Liver (tissue), 9 donors: ENCODE data around the gene CLPSL1. TPM values are rescaled to one million over a fixed set of nuclear protein-coding genes. Genes with fewer than 3 reads are reported as not detected.

ENCODE experiments used
- DNase-seq: peaks from one replicate; pipeline ENCODE4 v3.0.0-alpha.2; 2017; ENCODE audit warnings: low spot score
- H3K27ac ChIP-seq, 2 donors: one replicate each; pipeline ENCODE4 v1.7.0; 2013; ENCODE audit warnings: inconsistent platforms in 2 of 2, low read length in 2 of 2, control low read depth in 1 of 2, low read depth in 1 of 2, mild to moderate bottlenecking in 1 of 2
- H3K27me3 ChIP-seq, 4 donors: one replicate each; pipeline versions ENCODE4 v1.6.1 to v1.7.0; 2013; ENCODE audit warnings: low read length in 3 of 4, inconsistent platforms in 1 of 4, mild to moderate bottlenecking in 1 of 4, moderate library complexity in 1 of 4; ENCODE audit not compliant: control insufficient read depth in 4 of 4, insufficient read depth in 4 of 4
- H3K36me3 ChIP-seq, 4 donors: one replicate each; pipeline versions ENCODE4 v1.6.1 to v1.7.0; 2013; ENCODE audit warnings: low read length in 3 of 4, mild to moderate bottlenecking in 3 of 4, low read depth in 1 of 4, moderate library complexity in 1 of 4; ENCODE audit not compliant: control insufficient read depth in 4 of 4, insufficient read depth in 3 of 4
- H3K4me1 ChIP-seq, 4 donors: one replicate each; pipeline versions ENCODE4 v1.6.1 to v1.7.0; 2013; ENCODE audit warnings: low read length in 3 of 4, mild to moderate bottlenecking in 3 of 4, moderate library complexity in 1 of 4; ENCODE audit not compliant: control insufficient read depth in 4 of 4, insufficient read depth in 4 of 4
- H3K4me3 ChIP-seq, 3 donors: one replicate each; pipeline versions ENCODE4 v1.6.1 to v1.7.0; 2013; ENCODE audit warnings: low read length in 3 of 3, control low read depth in 1 of 3, low read depth in 1 of 3, mild to moderate bottlenecking in 1 of 3
- H3K9ac ChIP-seq, 2 donors: one replicate each; pipeline ENCODE4 v1.7.0; 2013; ENCODE audit warnings: low read length in 2 of 2, mild to moderate bottlenecking in 2 of 2, moderate library complexity in 2 of 2, control low read depth in 1 of 2, low read depth in 1 of 2
- H3K9me3 ChIP-seq, 4 donors: one replicate each; pipeline versions ENCODE4 v1.6.1 to v1.7.0; 2013; ENCODE audit warnings: low read length in 3 of 4; ENCODE audit not compliant: control insufficient read depth in 4 of 4
- EGR1 ChIP-seq, 2 donors: IDR thresholded peaks; 2 replicates each; pipeline ENCODE4 v1.6.1; 2016 to 2018; ENCODE audit warnings: antibody characterized with exemption in 2 of 2, low read depth in 2 of 2
- FOXA2 ChIP-seq: IDR thresholded peaks from 2 replicates; pipeline ENCODE4 v1.6.1; 2016; ENCODE audit warnings: antibody characterized with exemption
- GABPA ChIP-seq, 2 donors: IDR thresholded peaks in 1 of 2; conservative IDR thresholded peaks in 1 of 2; 2 replicates each; pipeline ENCODE4 v1.6.1; 2016; ENCODE audit warnings: antibody characterized with exemption in 2 of 2, mild to moderate bottlenecking in 1 of 2, moderate library complexity in 1 of 2
- HNF4A ChIP-seq, 2 donors: conservative IDR thresholded peaks; 2 replicates each; pipeline ENCODE4 v1.6.1; 2016; ENCODE audit warnings: antibody characterized with exemption in 2 of 2, mild to moderate bottlenecking in 2 of 2
- HNF4G ChIP-seq: IDR thresholded peaks from 2 replicates; pipeline ENCODE4 v1.6.1; 2016; ENCODE audit warnings: antibody characterized with exemption
- JUND ChIP-seq, 2 donors: IDR thresholded peaks; 2 replicates each; pipeline ENCODE4 v1.6.1; 2016; ENCODE audit warnings: antibody characterized with exemption in 2 of 2
- NR2F2 ChIP-seq: IDR thresholded peaks from 2 replicates; pipeline ENCODE4 v1.6.1; 2016; ENCODE audit warnings: antibody characterized with exemption
- RAD21 ChIP-seq, 2 donors: IDR thresholded peaks; 2 replicates each; pipeline ENCODE4 v1.6.1; 2016; ENCODE audit warnings: antibody characterized with exemption in 2 of 2, mild to moderate bottlenecking in 2 of 2
- RXRA ChIP-seq, 2 donors: IDR thresholded peaks; 2 replicates each; pipeline ENCODE4 v1.6.1; 2017 to 2018; ENCODE audit warnings: antibody characterized with exemption in 2 of 2, mild to moderate bottlenecking in 1 of 2
- SP1 ChIP-seq: IDR thresholded peaks from 2 replicates; pipeline ENCODE4 v1.6.1; 2018; ENCODE audit warnings: antibody characterized with exemption, mild to moderate bottlenecking
- TAF1 ChIP-seq: conservative IDR thresholded peaks from 2 replicates; pipeline ENCODE4 v1.6.1; 2016; ENCODE audit warnings: antibody characterized with exemption, mild to moderate bottlenecking
- YY1 ChIP-seq: IDR thresholded peaks from 2 replicates; pipeline ENCODE4 v1.6.1; 2016; ENCODE audit warnings: antibody characterized with exemption, mild to moderate bottlenecking
- WGBS: extraction: QIAGEN DNeasy Blood & Tissue Kit; methylation state at CpG from one replicate; pipeline ENCODE4 v1.1.7; 2013; 5-methylcytosine and 5-hydroxymethylcytosine counted together
- polyA plus RNA-seq, 2 donors: library from polyadenylated mRNA; stranded (reverse) in 1 of 2; unstranded in 1 of 2; fragments of 200-250 nt in 1 of 2; fragments of >200 nt in 1 of 2; fragmentation: Nextera tagmentation in 1 of 2; extraction: Ambion mirVana in 1 of 2; gene quantifications; one replicate each; pipeline versions ENCODE4 v1.2.1 to v1.2.3, GENCODE V29; 2013 to 2015
- total RNA-seq, 2 donors: library from RNA; depleted of rRNA; stranded (reverse); fragments of >200 nt; gene quantifications; one replicate each; pipeline ENCODE4 v1.2.3, GENCODE V29; 2014
- TF ChIP-seq, protein P1 (sequence below): IDR thresholded peaks from 2 replicates; pipeline ENCODE4 v1.6.1; 2016; ENCODE audit warnings: antibody characterized with exemption
- TF ChIP-seq, protein P2 (sequence below): IDR thresholded peaks from 2 replicates; pipeline ENCODE4 v1.6.1; 2016; ENCODE audit warnings: antibody characterized with exemption
- TF ChIP-seq, protein P3 (sequence below): IDR thresholded peaks from 2 replicates; pipeline ENCODE4 v1.6.1; 2016; ENCODE audit warnings: antibody characterized with exemption
- TF ChIP-seq, protein P4 (sequence below): fragments of 150-350 bp; IDR thresholded peaks from 2 replicates; pipeline ENCODE4 v1.5.1; 2017; ENCODE audit warnings: improper control_type of control experiment, low read depth, low read length; ENCODE audit not compliant: missing input control
- donor health status: healthy.
- donor health status: healthy.
- donor health status: healthy.
- donor health status: healthy.
- donor health status: healthy.

Gene CLPSL1
- total and polyA plus RNA-seq, 4 donors = not detected

DNA sequence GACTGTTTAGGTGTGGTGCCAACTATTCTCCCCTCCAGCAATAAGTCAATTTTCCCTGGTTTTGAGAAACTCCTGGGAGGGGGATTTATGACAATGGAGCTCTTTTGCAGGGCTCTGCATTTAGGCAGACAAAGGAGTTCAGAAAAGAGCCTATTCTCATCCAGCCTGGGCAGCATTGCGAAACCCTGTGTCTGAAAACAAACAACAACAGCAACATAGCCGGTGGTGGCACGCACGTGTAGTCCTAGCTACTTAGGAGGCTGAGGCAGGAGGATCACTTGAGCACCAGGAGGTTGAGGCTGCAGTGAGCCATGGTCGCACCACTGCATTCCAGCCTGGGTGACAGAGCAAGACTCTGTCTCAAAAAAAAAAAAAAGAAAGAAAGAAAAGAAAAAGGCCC lies 9.9 kb downstream of the CLPSL1 start:
- Histone ChIP-seq H3K4me1 (peaks cover 0 to 3% (median 2%) of the 10 kb centered on the region in 4 donors), H3K27ac (no peak overlapping the region), H3K9me3 (no peaks in the 10 kb centered on the region), H3K27me3 (peaks cover 0 to 3% (median 0%) of the 10 kb centered on the region in 4 donors), H3K4me3 (no peak overlapping the region), H3K9ac (no peak overlapping the region), H3K36me3 (no peaks in the 10 kb centered on the region)
- DNase-seq = no peak
- 65% methylated on average over 5 of the region's 5 CpGs for WGBS
- TF ChIP-seq FOXA2 (no peak), SP1 (no peak), NR2F2 (no peak), HNF4G (no peak), TAF1 (no peak), RXRA (IDR thresholded peaks at IDR 0.05) (no peak), EGR1 (IDR thresholded peaks at IDR 0.05; ENCODE audit: low read depth in 2 of 2) (no peak), JUND (IDR thresholded peaks at IDR 0.05) (no peak), YY1 (no peak)
- TF ChIP-seq, protein P1, sequence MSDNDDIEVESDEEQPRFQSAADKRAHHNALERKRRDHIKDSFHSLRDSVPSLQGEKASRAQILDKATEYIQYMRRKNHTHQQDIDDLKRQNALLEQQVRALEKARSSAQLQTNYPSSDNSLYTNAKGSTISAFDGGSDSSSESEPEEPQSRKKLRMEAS = no peak
- TF ChIP-seq, protein P2, sequence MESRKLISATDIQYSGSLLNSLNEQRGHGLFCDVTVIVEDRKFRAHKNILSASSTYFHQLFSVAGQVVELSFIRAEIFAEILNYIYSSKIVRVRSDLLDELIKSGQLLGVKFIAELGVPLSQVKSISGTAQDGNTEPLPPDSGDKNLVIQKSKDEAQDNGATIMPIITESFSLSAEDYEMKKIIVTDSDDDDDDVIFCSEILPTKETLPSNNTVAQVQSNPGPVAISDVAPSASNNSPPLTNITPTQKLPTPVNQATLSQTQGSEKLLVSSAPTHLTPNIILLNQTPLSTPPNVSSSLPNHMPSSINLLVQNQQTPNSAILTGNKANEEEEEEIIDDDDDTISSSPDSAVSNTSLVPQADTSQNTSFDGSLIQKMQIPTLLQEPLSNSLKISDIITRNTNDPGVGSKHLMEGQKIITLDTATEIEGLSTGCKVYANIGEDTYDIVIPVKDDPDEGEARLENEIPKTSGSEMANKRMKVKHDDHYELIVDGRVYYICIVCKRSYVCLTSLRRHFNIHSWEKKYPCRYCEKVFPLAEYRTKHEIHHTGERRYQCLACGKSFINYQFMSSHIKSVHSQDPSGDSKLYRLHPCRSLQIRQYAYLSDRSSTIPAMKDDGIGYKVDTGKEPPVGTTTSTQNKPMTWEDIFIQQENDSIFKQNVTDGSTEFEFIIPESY = no peak

DNA sequence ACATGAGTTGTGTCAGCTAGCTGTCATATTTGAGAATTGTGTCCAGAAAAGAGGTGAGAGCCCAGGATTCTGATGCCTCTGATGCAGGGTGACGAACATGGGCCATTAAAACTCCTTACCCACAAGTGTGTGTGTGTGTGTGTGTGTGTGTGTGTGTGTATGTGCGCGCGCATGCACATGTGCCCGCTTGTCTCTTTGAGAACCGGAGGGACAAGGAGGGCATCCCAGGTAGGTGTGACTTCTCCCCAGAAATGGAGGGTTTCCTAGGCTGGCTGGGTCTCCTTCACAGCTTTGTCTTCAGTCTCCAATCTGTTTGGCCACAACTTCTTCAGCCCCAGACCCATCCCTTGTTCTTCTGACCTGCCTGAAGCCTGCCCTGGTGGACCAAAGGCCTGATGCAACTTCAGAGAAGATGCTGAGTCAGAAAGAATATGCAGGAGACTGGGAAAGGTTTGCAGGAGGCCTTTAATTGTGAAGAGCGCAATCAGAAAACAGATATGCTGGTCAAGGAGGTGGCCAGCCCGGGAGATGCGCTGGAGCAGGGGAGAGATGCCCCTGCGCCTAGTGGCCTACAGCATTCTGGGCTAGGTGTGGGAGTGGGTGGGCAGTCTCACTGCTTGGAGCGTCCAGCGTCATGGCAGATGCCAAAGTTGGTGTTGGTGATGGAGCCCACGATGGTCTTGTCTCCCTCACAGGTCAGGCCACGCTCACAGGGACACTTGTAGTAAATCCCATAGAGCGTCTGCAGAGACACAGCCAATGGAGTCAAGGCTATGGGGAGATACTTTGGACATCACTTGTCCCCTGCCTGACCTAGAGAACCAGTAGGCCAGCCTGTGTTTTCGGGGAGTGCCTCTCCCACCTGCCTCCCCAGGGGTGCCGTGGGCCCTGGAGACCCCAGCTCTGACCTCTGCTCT lies 14.0 kb downstream of the CLPSL1 start:
- TF ChIP-seq HNF4G = no peak
- TF ChIP-seq, protein P2 = no peak
- TF ChIP-seq, protein P3, sequence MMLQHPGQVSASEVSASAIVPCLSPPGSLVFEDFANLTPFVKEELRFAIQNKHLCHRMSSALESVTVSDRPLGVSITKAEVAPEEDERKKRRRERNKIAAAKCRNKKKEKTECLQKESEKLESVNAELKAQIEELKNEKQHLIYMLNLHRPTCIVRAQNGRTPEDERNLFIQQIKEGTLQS = no peak
- TF ChIP-seq, protein P4, sequence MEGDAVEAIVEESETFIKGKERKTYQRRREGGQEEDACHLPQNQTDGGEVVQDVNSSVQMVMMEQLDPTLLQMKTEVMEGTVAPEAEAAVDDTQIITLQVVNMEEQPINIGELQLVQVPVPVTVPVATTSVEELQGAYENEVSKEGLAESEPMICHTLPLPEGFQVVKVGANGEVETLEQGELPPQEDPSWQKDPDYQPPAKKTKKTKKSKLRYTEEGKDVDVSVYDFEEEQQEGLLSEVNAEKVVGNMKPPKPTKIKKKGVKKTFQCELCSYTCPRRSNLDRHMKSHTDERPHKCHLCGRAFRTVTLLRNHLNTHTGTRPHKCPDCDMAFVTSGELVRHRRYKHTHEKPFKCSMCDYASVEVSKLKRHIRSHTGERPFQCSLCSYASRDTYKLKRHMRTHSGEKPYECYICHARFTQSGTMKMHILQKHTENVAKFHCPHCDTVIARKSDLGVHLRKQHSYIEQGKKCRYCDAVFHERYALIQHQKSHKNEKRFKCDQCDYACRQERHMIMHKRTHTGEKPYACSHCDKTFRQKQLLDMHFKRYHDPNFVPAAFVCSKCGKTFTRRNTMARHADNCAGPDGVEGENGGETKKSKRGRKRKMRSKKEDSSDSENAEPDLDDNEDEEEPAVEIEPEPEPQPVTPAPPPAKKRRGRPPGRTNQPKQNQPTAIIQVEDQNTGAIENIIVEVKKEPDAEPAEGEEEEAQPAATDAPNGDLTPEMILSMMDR = no peak
- no peak for TF ChIP-seq GABPA (IDR thresholded peaks at IDR 0.05 in 1 of 2, conservative IDR thresholded peaks at IDR 0.05 in 1 of 2)
- TF ChIP-seq, protein P1 = no peak
- no peak for TF ChIP-seq RAD21 (IDR thresholded peaks at IDR 0.05)
- no peak for TF ChIP-seq FOXA2
- TF ChIP-seq HNF4A (conservative IDR thresholded peaks at IDR 0.05) = no peak
- no peak for TF ChIP-seq SP1
- H3K36me3 ChIP-seq = no peaks in the 10 kb centered on the region
- no peaks in the 10 kb centered on the region for H3K9me3 ChIP-seq
- H3K4me3 ChIP-seq = no peak overlapping the region
- H3K27ac ChIP-seq = no peak overlapping the region
- WGBS = 95% methylated on average over 17 of the region's 17 CpGs
- no peak overlapping the region for H3K9ac ChIP-seq
- no peaks in the 10 kb centered on the region for H3K27me3 ChIP-seq
- DNase-seq = no peak
- H3K4me1 ChIP-seq = no peaks in the 10 kb centered on the region
